ENCODE measurements around the gene CDCA4. TPM values are rescaled to one million over a fixed set of nuclear protein-coding genes. Genes with fewer than 3 reads are reported as not detected.

Gene CDCA4
- total RNA-seq, 1 experiment from 2014 or later: 24.9 TPM

GRCh38 chr14:104984056-104984894 lies 36.6 kb downstream of the CDCA4 start:
- ChIA-PET POLR2A (ENCODE audit: unreplicated experiment) (interaction anchor here (0.5 kb wide), 1 partner anchor 36 kb away, joined by 10 read pairs; the partner anchor contains the start of gene CDCA4), CTCF (no interaction called here)
- Histone ChIP-seq H3K4me1 (replicated peaks; ENCODE audit: insufficient read depth) (peaks cover 11% of the 10 kb centered on the region), H3K4me3 (no peak overlapping the region), H3K4me2 (no peak overlapping the region), H3K27me3 (ENCODE audit: insufficient read depth, low read depth) (no peaks in the 10 kb centered on the region), H3K36me3 (ENCODE audit: low read depth) (no peaks in the 10 kb centered on the region), H3F3A (ENCODE audit: insufficient read depth, low read depth) (peaks cover 7% of the 10 kb centered on the region; the same call in 1 of the 2 replicates), H3K9me2 (ENCODE audit: insufficient read depth) (no peaks in the 10 kb centered on the region), H3K27ac (no peak overlapping the region), H3K79me2 (ENCODE audit: low read depth) (peaks cover 14% of the 10 kb centered on the region), H4K20me1 (ENCODE audit: insufficient read depth) (0 out of 2 replicates have a peak, but pooled peaks cover 7% of the 10 kb centered on the region), H3K9me3 (ENCODE audit: insufficient read depth, low read depth) (no peaks in the 10 kb centered on the region), H2AFZ (no peak overlapping the region)
- TF ChIP-seq CTCF (conservative IDR thresholded peaks at IDR 0.05): no peak
- no peak for TF ChIP-seq EZH2 (IDR thresholded peaks at IDR 0.05; ENCODE audit: low read depth)
- intact Hi-C loops (cut with micrococcal nuclease; ENCODE audit: unreplicated experiment): no loop called here
- BruUV-seq (replicated peaks): no TSS peak
- no peak for DNase-seq

- CTCF ChIA-PET: no interaction called here
Observed at GRCh38 chr14:104983231-104983721, 37.6 kb downstream of the CDCA4 start.

More at GRCh38 chr14:104983231-104983721, 37.6 kb downstream of the CDCA4 start:
- POLR2A ChIA-PET (ENCODE audit: unreplicated experiment): interaction anchor here (0.5 kb wide), 1 partner anchor 37 kb away, joined by 10 read pairs; the partner anchor contains the start of gene CDCA4
- Histone ChIP-seq H3K4me3 (no peak overlapping the region), H3K79me2 (ENCODE audit: low read depth) (peaks cover 14% of the 10 kb centered on the region), H3K9me3 (ENCODE audit: insufficient read depth, low read depth) (no peaks in the 10 kb centered on the region), H3K9me2 (ENCODE audit: insufficient read depth) (no peaks in the 10 kb centered on the region), H3K27ac (no peak overlapping the region), H4K20me1 (ENCODE audit: insufficient read depth) (no peaks in the 10 kb centered on the region), H3K4me1 (replicated peaks; ENCODE audit: insufficient read depth) (peaks cover 11% of the 10 kb centered on the region), H3K36me3 (ENCODE audit: low read depth) (no peaks in the 10 kb centered on the region), H3F3A (ENCODE audit: insufficient read depth, low read depth) (peaks cover 13% of the 10 kb centered on the region; the same call in 1 of the 2 replicates), H3K27me3 (ENCODE audit: insufficient read depth, low read depth) (no peaks in the 10 kb centered on the region), H3K4me2 (no peak overlapping the region), H2AFZ (no peak overlapping the region)
- TF ChIP-seq CTCF (conservative IDR thresholded peaks at IDR 0.05) (no peak), EZH2 (IDR thresholded peaks at IDR 0.05; ENCODE audit: low read depth) (no peak)
- DNase-seq: no peak
- intact Hi-C loops (cut with micrococcal nuclease; ENCODE audit: unreplicated experiment): no loop called here
- no TSS peak for BruUV-seq (replicated peaks)
